GM18909 (cell line): ENCODE measurements around the gene XPNPEP2.

Source experiments
- ATAC-seq: cut with Tn5 transposase; IDR thresholded peaks from one replicate; pipeline ENCODE4 v1.9.1; 2021; ENCODE audit warnings: mild to moderate bottlenecking; ENCODE audit not compliant: unreplicated experiment, poor library complexity

The XPNPEP2 gene

GRCh38 chrX:129773649-129774458 is 35.1 kb downstream of the XPNPEP2 start:
- ATAC-seq: no peak

- ATAC-seq: peak; percentile 19
Measured at GRCh38 chrX:129777218-129778030, 38.6 kb downstream of the XPNPEP2 start.

DNA sequence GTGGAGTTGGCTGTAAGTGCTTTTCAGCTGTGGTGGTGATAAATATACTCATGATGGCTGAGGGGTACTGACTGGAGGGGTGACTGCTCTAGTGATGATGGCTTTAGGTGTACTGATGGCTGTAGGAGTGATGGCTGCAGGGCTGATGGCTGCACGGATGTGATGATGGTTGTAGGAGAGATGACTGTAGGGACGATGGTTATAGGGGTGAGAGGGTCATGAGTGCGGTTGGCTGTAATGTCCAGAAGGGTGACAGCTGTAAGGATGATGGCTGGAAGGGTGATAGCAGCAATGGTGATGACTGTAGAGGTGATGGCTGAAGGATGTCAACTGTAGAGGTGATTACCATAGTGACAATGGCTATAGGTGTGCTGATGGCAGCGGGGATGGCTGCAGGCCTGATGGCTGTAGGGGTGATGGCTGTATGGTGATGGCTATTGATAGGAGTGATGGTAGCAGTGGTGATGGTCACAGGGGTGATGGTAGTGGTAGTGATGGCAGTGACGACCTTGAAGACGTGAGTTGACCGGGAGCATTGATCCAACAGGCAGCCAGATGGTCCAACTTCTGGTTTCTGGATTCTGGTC is 40.4 kb downstream of the XPNPEP2 start:
- no peak for ATAC-seq

- peak; percentile 32 for ATAC-seq
Measured at GRCh38 chrX:129779747-129780146, 41.0 kb downstream of the XPNPEP2 start, which contains the start of gene SASH3. Gene SASH3 (plus strand): TSS chrX:129779949. CDS start chrX:129780098, 149 bp downstream.

DNA sequence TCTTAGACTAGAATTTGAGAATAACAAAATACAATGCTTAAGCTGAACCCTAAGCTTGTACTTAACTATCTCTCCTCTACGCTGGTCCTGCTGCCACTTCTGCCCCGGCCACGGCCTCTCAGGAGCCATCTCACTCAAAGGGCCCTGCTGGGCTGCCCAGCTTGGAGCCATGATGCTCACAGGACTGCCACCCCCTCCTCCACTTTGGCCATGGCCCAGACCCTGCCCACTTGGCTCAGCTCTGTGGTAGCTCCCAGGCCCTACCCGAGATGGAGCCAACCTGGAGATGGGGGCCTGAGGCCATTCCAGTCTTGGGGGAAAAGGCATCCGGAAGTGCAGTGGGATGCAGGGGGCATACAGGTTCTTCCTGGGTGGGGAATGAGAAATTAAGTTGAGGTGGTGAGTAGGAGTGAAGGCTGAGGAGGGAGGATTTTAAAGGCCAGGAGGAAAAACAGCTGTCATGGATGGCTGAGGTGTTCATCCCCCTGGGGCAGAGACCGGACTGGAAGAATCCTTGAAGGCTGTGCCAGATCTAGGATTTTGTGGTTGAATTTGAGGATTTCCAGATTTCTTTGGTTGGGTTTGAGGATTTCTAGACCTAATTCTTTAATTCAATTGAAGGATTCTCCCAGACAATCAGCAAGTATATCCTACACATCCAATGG is 41.8 kb downstream of the XPNPEP2 start:
- no peak for ATAC-seq

- ATAC-seq: peak; percentile 81
Measured at GRCh38 chrX:129781134-129781672, 42.4 kb downstream of the XPNPEP2 start.

DNA sequence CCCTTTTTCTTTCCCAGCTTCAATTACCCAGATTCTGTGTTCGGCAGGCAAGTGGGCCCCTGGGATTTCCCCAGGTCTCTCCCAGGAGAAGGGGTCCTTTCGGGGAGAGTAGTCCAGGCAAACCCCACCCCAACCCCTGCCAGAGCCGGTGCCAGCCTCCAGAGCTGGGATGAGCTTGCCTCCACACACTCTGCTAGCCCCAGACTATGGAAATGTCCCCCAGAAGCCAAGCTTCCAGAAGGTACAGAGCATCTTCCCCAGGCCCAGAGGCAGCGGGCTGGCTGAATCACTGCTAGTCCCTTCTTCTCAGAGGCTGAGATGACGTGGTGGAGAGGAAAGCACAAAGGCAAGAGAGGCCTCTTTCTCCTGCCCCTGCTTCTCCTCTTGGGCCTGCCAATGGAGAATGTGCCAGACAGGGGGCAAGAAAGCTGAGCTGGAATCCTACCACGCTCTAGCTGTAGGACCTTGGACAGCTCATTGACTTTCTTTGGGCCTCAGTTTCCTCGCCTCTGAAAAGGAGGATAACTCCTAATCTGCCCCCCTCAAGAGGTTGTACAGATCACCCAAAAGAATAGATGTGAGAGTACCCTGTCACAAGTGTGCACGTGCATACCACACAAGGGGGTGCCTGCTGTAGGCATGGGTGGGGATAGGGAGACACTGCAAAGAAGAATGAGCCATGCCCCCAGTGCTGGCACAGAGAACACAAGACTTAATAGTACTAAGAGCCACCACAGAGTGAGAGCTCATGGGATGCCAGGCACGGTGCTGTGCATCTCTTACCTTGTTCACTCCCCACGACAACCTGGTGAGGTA is 43.1 kb downstream of the XPNPEP2 start:
- ATAC-seq: no peak

DNA sequence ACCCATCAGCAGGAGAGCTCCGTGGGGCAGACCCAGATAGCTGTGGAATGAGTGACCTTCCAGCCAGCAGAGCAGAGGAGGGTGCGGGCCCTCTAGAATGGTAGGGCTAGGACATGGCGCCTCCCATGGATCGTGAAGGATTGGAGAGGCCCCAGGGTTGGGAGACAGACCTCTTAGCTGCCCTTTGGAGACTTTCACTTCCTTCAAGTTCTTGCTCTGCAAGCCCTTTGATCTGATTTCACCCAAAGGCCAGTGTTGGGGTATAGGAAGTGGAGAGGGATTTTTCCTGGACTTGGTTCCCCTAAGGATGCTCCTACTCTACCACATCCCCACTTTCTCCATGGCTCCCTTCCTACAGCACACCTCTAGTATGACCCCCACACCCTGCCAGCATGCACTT is 43.9 kb downstream of the XPNPEP2 start:
- no peak for ATAC-seq

DNA sequence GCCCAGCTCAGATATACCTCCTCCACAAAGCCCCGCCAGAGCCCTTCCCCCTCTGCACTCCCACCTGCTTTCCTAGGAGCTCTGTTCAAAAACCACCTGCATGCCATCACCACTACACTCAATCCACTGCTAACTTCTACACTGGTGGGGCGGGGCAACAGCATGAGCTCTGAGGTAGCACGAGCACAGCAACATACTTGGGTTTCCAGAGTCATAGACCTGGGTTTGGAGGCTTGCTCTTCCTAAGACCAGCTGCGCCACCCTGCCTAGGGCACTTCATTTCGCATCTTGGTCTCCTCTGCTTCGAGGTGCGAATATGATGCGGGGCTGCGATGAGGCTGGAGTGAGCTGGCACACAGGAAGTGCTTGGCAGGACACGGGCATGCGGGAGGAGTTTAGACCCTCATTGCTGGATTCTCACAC is 44.5 kb downstream of the XPNPEP2 start:
- ATAC-seq: no peak

GRCh38 chrX:129784371-129784770 is 45.6 kb downstream of the XPNPEP2 start:
- ATAC-seq: no peak

DNA sequence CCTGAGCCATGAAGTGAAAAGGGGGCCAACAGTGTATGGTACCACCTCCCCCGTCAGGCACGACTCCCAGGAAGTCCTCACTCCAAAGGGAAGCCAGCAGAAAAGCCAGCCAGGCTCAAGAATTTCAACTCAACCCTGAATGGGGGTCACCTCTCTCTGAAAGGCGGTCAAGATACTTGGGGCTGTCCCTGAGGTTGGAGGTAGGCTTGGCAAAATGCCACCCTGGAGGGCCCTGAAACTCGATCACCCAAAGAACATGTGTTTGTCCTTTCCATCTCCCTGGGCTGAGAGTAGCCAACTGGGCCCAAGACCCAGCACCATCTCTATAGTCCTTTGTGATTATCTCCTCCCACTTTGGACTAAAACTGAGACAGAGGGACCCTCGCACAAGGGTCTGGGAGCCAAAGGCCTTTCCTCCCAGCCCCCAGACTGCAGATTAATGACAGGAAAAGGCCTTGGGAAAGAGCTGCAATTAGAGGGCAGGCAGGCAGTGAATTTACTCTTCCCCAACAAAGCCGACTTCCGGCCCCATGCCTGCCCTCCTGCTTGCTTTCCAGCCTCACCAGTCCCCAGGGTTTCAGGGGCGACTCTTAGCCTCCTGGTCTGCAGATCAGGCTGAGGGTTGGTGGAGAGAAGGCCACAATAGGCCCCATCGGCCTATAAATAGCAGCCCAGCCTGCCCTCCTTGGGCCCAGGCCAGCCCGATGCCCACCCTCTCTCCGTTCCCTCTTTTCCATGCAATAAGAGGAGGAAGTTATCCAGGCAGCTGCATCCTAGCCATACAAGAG is 46.6 kb downstream of the XPNPEP2 start:
- no peak for ATAC-seq

DNA sequence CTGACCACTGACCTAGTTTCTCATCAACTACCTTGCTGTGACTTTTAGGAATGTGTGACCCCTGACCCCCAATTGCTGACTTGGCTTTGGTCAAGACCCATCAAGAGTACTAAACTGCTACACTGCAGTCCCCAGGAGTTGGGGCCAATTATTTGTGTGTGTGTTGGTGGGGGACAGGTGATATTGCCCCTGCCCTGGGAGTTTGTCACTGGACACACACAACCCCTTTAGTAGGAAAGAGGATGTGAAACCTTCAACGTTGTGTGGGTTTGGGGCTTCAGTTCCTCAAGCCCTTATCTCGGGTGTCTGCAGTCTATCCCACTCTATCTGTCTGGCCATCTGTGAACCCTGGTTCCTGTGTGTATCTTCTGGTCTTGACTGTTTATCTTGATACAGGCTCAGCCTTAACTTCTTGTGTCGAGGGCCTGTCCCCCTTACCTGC is 47.5 kb downstream of the XPNPEP2 start:
- ATAC-seq: peak; percentile 82

DNA sequence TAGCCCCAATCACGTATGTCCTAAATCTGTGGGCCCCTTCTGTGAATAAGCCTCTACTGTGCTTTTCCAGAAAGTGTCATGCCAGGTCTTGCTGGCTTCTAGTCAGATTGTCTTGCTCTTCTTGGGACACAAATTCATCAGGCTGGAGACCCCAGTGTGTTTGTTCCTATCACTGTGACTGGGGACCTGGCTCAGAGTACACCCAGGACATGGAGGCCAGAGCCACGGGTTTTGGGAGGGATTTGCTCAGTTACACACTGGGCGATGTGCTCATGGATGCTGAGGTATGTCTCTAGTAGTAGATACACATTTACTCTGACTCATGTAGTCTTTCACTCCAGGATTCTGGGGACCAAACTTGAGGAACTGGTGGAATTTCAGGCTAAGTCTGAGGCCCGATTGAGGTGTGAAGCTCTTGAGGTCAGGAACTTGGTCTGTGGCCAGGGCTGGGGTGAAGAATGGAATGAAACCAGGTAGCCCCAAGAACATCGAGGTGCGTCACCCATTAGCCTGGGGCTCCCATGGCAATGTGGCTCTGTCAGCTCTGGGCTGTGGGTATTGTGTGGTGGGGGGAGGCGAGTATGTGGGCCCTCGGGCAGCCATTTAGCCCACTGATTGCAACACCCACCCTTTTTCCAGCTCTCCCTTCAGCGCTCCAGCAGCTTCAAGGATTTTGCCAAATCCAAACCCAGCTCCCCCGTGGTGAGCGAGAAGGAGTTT is 48.7 kb downstream of the XPNPEP2 start:
- no peak for ATAC-seq

DNA sequence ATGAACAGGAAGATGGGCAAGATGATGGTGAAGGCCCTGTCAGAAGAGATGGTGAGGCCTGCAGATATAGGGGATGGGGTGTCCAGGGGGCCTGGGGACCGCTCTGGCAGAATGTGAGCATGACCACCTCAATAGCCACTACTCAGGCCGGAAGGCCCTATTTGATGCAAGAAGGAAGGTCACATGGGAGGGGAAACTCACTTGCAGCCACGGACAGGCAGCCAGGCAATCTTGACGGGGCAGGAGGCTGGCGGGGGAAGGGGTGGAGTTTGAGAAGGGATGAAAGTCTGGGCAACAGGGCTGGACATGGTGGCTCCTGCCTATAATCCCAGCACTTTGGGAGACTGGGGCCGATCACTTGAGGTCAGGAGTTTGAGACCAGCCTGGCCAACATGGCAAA is 49.7 kb downstream of the XPNPEP2 start:
- ATAC-seq: no peak

DNA sequence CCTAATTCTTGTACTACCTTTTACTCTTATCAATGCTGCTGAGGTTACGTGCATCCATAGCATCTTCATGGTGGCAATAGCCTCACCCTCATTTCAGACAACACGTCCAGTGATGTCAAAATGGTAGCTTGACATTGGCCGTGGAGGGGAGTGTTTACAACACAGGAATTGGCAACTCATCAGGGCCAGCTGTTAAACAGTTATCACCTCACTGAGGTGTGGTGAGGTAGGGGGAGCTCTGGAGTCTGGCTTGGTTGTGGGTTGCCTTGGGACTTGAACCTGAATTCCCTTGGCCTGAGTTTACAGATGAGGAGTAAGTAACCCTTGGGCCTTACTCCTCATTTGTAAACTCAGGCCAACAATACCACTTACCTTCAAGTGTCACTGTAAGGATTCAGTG is 51.4 kb downstream of the XPNPEP2 start:
- ATAC-seq: no peak

DNA sequence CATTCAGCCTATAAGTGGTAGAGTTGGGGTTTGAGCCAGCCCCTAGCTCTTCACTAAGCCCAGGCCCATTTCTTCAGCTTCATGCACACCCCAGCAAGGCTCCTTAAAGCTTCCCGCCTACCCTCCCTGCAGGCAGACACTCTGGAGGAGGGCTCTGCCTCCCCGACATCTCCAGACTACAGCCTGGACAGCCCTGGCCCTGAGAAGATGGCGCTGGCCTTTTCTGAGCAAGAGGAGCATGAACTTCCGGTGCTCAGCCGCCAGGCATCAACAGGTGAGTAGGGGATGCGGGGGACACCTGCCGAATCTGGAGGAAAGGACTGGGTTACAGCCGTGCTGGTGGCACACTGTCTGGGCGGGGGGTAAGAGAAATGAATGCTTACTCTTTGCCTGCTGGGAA is 52.0 kb downstream of the XPNPEP2 start:
- ATAC-seq: no peak

DNA sequence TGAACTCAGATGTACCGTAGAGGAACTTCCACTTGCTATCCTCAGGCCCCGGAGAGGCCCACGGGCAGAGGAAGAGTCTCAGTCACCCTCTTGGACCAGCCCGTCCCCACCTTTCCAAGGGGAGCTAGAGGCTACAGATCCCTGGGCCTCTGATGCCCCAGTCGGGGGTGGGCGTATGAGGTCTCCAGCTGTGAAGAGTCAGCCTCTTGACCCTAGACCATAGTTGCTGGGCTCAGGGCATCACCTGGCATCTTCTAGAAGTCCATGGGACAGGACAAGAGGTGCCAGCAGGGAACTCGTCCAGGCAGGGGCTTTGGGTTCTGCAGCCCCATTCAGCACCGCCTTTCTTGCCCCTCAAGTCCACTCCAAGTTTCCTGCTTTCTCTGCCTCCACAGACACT is 52.6 kb downstream of the XPNPEP2 start:
- no peak for ATAC-seq

DNA sequence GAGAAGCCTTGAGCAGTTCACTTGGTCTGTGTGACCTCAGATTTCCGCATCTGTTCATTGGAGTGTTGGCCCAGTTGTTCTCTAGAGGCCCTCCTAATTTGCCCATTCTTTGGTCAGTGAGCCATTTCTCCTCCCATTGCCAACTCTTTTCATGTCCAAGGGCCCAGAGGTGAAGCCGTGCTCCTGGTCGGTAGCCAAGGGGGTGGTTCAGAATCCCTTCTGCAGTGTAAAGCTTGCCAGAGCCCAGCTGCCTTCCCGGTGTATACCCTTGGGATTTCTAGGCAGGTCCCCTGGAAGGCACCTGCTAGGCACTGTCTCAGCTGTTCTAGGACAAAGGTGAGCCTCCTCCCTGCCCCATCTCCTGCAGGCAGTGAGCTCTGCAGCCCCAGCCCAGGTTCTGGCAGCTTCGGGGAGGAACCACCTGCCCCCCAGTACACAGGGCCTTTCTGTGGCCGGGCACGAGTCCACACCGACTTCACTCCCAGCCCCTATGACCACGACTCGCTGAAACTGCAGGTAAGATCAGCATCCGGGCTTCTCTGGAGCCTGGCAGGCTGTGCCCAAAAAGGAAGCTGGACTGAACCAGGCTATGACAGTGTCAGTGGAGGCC is 53.3 kb downstream of the XPNPEP2 start:
- ATAC-seq: no peak
